Stimulated activated CD8-positive, alpha-beta memory T cell treated with anti-CD3 and anti-CD28 coated beads, Interleukin-4, amount 100 ng/mL, for 4 hours (primary cell): ENCODE results near the gene LENG8.
"Not testable (repeated sequence)": the region's sequence is repeated elsewhere in the genome, so short reads cannot be mapped to it uniquely, and the experiment has no call there.

Experiments used
- DNase-seq, 2 donors: peaks; one replicate each; pipeline ENCODE4 v3.0.0-alpha.2; 2020; ENCODE audit warnings: low read depth in 2 of 2, low spot score in 1 of 2

LENG8 gene

GRCh38 chr19:54439174-54439851 lies 9.7 kb upstream of the LENG8 start:
- DNase-seq, result no peak

- DNase-seq, result no peak
Observed at GRCh38 chr19:54440641-54441040, 8.4 kb upstream of the LENG8 start.

- no peak for DNase-seq
Observed at GRCh38 chr19:54444737-54445136, 4.3 kb upstream of the LENG8 start.

GRCh38 chr19:54446349-54446748 lies 2.6 kb upstream of the LENG8 start:
- DNase-seq, result not testable (repeated sequence)

- peak in 1 of 2 donors; percentile 14 for DNase-seq
Observed at GRCh38 chr19:54448040-54448773, 792 bp upstream of the LENG8 start.

GRCh38 chr19:54449701-54450069 lies 686 bp downstream of the LENG8 start:
- no peak for DNase-seq

GRCh38 chr19:54451331-54451871 lies 2.4 kb downstream of the LENG8 start:
- DNase-seq, result no peak

GRCh38 chr19:54451997-54452396 lies 3.0 kb downstream of the LENG8 start:
- DNase-seq, result no peak

GRCh38 chr19:54452626-54453025 lies 3.6 kb downstream of the LENG8 start:
- no peak for DNase-seq

GRCh38 chr19:54453921-54454780 lies 5.2 kb downstream of the LENG8 start:
- no peak for DNase-seq

- DNase-seq, result no peak
Observed at GRCh38 chr19:54454781-54455675, 6.0 kb downstream of the LENG8 start.

GRCh38 chr19:54455786-54456422 lies 6.9 kb downstream of the LENG8 start:
- no peak for DNase-seq

- DNase-seq, result no peak
Observed at GRCh38 chr19:54456423-54457373, 7.7 kb downstream of the LENG8 start.

- no peak for DNase-seq
Observed at GRCh38 chr19:54457773-54458647, 9.0 kb downstream of the LENG8 start.

GRCh38 chr19:54458648-54459281 lies 9.8 kb downstream of the LENG8 start:
- no peak for DNase-seq

GRCh38 chr19:54459282-54460229 lies 10.6 kb downstream of the LENG8 start:
- no peak for DNase-seq
